OCI-LY1 (cell line): ENCODE data around the gene MEPCE.

ENCODE experiments used
- H2AFZ ChIP-seq: fragments of 200-600 bp; sonication (generic), shearing (Covaris generic); 2 replicates; pipeline ENCODE4 v1.6.0; 2014; ENCODE audit warnings: antibody characterized with exemption, mild to moderate bottlenecking, low read length
- H3F3A ChIP-seq: fragments of 200-600 bp; sonication (generic), shearing (Covaris generic); 2 replicates; pipeline ENCODE4 v1.6.0; 2014; ENCODE audit warnings: mild to moderate bottlenecking, antibody characterized with exemption, low read length, moderate library complexity; ENCODE audit not compliant: insufficient read depth
- H3K27ac ChIP-seq: fragments of 200-600 bp; sonication (generic); 2 replicates; pipeline ENCODE4 v1.5.1; 2014; ENCODE audit warnings: low read length, mixed run types, mild to moderate bottlenecking, low read depth; ENCODE audit not compliant: poor library complexity, severe bottlenecking
- H3K27me3 ChIP-seq: fragments of 200-600 bp; sonication (generic); 2 replicates; pipeline ENCODE4 v1.6.0; 2014; ENCODE audit warnings: antibody characterized with exemption, mild to moderate bottlenecking, low read length, moderate library complexity; ENCODE audit not compliant: insufficient read depth
- H3K36me3 ChIP-seq: fragments of 200-600 bp; sonication (generic); 2 replicates; pipeline ENCODE4 v1.6.1; 2014; ENCODE audit warnings: mild to moderate bottlenecking, antibody characterized with exemption, low read length, moderate library complexity, mixed read lengths; ENCODE audit not compliant: insufficient read depth
- H3K4me1 ChIP-seq: fragments of 200-600 bp; sonication (generic); 2 replicates; pipeline ENCODE4 v1.5.1; 2014; ENCODE audit warnings: mild to moderate bottlenecking, low read length, moderate library complexity; ENCODE audit not compliant: insufficient read depth, severe bottlenecking
- H3K4me2 ChIP-seq: fragments of 200-600 bp; sonication (generic), shearing (Covaris generic); 2 replicates; pipeline ENCODE4 v1.6.1; 2014; ENCODE audit warnings: low read length
- H3K4me3 ChIP-seq: fragments of 200-600 bp; sonication (generic); 2 replicates; pipeline ENCODE4 v1.5.1; 2014; ENCODE audit warnings: low read length, low read depth, mild to moderate bottlenecking, mixed read lengths; ENCODE audit not compliant: poor library complexity, severe bottlenecking
- H3K79me2 ChIP-seq: fragments of 200-600 bp; shearing (Covaris generic); 2 replicates; pipeline ENCODE4 v1.6.1; 2016; ENCODE audit warnings: mixed run types, low read length, mixed read lengths; ENCODE audit not compliant: insufficient read depth
- H3K9ac ChIP-seq: fragments of 200-600 bp; sonication (generic), shearing (Covaris generic); 2 replicates; pipeline ENCODE4 v1.6.1; 2014; ENCODE audit warnings: mild to moderate bottlenecking, low read length, mixed read lengths
- H3K9me2 ChIP-seq: fragments of 200-600 bp; sonication (generic), shearing (Covaris generic); 2 replicates; pipeline ENCODE4 v1.6.1; 2014; ENCODE audit warnings: low read depth, mild to moderate bottlenecking, low read length, mixed read lengths
- H3K9me3 ChIP-seq: fragments of 200-600 bp; shearing (Covaris generic); 2 replicates; pipeline ENCODE4 v1.6.1; 2014; ENCODE audit warnings: low read length, mixed read lengths
- H4K20me1 ChIP-seq: fragments of 200-600 bp; sonication (generic), shearing (Covaris generic); 2 replicates; pipeline ENCODE4 v1.6.0; 2016; ENCODE audit warnings: mild to moderate bottlenecking, low read length; ENCODE audit not compliant: insufficient read depth
- EZH2 ChIP-seq: fragments of 200-600 bp; sonication (generic), shearing (Covaris generic); IDR thresholded peaks from 2 replicates; pipeline ENCODE4 v1.8.0; 2017; ENCODE audit warnings: borderline replicate concordance, mixed run types, mild to moderate bottlenecking, antibody characterized with exemption, low read length, moderate library complexity, mixed read lengths
- TF ChIP-seq, protein P1 (sequence below): fragments of 200-600 bp; sonication (generic), shearing (Covaris generic); IDR thresholded peaks from 2 replicates; pipeline ENCODE4 v1.5.1; 2017; ENCODE audit warnings: mild to moderate bottlenecking, antibody characterized with exemption, low read length, moderate library complexity, mixed read lengths

The MEPCE gene

DNA sequence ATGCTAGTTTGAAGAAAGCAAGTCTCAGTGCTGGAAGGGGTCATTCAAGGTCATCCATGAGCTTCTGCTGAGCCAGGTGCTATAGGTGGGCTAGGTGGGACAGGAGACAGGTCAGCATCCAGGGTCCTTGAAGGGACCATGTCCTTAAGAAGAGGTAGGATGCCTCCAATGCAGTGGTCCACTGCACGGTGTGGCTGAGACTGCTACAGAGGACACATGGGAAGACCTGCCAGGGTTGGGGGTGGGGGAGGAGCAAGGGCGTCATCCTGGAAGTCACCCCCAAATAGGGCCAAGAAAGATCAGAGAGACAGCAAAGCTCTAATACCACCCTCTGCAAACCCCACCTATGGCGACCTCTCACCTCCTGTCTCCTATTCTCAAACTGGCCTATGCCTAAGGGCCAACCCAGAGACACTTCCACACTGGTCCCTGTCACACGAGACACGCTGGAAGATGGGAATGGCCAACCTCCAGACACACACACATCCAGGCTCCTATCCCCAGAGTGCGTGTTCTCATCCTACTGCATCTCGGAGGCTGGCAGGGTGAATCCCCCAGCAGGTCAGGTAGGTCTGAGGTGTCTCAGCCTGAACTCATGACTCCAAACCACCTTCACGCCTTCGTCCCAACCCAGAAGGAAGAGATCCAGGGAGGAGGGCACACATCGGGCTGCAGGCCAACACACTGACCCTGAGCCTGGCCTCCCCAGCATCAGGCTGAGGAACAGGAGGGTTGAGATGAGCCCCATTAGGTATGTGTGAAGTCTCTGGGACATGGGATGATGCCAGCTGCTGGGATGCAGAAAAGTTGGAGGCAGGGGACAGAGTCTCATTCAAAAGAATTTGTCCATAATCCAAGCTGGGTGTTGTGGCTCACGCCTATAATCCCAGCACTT lies 12.3 kb downstream of the MEPCE start:
- H3K27ac ChIP-seq: no peak overlapping the region
- H3K27me3 ChIP-seq: no peaks in the 10 kb centered on the region
- peaks cover 3% of the 10 kb centered on the region for H3K4me1 ChIP-seq
- H3K36me3 ChIP-seq: no peaks in the 10 kb centered on the region
- H2AFZ ChIP-seq: no peak overlapping the region
- no peak overlapping the region for H3K4me3 ChIP-seq
- H3K9ac ChIP-seq: no peak overlapping the region
- H3F3A ChIP-seq: no peaks in the 10 kb centered on the region
- no peaks in the 10 kb centered on the region for H3K9me2 ChIP-seq
- no peak overlapping the region for H3K4me2 ChIP-seq
- H4K20me1 ChIP-seq: no peaks in the 10 kb centered on the region
- H3K9me3 ChIP-seq: no peaks in the 10 kb centered on the region
- TF ChIP-seq, protein P1, sequence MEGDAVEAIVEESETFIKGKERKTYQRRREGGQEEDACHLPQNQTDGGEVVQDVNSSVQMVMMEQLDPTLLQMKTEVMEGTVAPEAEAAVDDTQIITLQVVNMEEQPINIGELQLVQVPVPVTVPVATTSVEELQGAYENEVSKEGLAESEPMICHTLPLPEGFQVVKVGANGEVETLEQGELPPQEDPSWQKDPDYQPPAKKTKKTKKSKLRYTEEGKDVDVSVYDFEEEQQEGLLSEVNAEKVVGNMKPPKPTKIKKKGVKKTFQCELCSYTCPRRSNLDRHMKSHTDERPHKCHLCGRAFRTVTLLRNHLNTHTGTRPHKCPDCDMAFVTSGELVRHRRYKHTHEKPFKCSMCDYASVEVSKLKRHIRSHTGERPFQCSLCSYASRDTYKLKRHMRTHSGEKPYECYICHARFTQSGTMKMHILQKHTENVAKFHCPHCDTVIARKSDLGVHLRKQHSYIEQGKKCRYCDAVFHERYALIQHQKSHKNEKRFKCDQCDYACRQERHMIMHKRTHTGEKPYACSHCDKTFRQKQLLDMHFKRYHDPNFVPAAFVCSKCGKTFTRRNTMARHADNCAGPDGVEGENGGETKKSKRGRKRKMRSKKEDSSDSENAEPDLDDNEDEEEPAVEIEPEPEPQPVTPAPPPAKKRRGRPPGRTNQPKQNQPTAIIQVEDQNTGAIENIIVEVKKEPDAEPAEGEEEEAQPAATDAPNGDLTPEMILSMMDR: no peak
- TF ChIP-seq EZH2: no peak
- no peaks in the 10 kb centered on the region for H3K79me2 ChIP-seq

DNA sequence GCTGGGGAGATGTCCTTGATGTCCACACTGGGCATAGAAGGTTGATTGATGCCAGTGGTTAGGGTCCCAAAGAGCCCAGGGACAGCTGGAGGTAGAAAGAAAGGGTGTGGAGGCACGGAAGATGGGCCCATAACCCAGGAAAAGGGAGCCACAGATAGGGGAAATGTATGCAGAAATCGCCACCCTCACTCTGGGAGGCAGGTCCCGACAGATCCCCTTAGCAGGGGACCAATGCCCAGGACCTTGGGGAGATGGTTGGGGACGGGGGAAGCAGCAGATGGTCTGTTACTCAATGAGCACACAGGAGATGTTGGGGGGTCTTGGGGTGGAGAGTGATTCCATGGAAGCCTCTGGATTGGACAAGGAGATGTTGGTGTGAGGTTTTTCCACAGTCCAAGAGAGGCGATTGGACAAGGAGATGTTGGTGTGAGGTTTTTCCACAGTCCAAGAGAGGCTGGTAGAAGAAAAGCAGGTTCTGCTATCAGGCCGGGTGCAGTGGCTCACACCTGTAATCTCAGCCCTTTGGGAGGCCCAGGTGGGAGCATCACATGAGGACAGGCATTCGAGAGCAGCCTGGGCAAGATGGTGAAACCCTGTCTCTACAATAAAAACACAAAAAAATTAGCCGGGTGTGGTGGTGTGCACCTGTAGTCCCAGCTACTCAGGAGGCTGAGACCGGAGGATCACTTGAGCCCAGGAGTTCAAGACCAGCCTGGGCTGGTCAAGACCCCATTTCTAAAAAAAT lies 13.6 kb downstream of the MEPCE start:
- Histone ChIP-seq H3K9me3 (no peaks in the 10 kb centered on the region), H3K79me2 (no peaks in the 10 kb centered on the region), H3K27ac (no peak overlapping the region), H3K4me1 (no peaks in the 10 kb centered on the region), H3F3A (no peaks in the 10 kb centered on the region), H3K4me2 (no peak overlapping the region), H3K27me3 (no peaks in the 10 kb centered on the region), H3K4me3 (no peak overlapping the region), H3K9me2 (no peaks in the 10 kb centered on the region), H2AFZ (no peak overlapping the region), H3K9ac (no peak overlapping the region), H4K20me1 (no peaks in the 10 kb centered on the region), H3K36me3 (no peaks in the 10 kb centered on the region)
- TF ChIP-seq EZH2: no peak
- TF ChIP-seq, protein P1: no peak

DNA sequence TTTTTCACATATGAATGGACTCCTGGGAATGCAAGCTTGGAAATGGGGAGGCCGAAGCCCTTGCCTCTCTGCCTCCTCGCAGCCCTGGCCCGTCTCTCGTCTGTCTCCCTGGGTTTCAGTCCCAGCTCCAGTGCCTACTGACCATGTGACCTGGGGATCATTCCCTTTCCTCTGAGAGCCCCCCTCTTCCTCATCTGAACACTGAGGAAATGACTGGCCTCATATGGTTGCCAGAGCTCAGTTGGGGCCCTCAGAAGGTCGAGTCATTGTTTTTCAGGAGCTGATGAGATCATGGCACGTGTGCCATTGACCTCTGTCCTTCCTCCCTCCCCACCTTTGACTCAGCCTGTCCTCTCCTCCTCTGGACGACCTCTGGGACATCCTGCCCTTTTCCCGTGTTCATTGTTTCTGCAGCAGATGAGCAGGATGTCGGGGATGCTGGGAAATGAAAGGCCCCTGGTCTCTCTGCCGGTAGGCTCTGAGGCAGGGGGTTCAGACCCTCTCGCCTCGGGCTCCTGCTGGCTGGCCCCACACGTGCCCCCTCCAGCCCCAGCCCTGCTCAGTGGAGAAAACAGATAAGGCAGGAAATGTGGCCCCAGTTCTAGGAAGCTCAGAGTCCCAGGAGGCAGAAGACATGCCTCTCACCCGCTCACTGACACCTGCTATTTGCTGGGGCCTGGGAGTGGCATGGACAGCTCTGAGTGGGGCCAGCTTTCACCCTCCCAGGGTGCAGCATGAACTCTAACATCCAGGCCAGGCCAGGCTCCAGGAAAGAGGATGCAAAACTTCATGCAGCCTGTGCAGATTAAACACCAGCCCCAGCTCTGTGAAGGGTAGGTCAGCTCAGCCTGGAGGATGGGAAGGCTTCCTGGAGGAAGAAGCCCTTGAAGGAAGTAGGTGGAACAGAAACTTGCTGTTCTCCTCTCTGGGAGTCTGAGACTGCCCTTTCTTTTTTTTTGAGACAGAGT lies 15.0 kb downstream of the MEPCE start:
- no peak overlapping the region for H3K27ac ChIP-seq
- no peaks in the 10 kb centered on the region for H4K20me1 ChIP-seq
- H3K9me2 ChIP-seq: no peaks in the 10 kb centered on the region
- no peaks in the 10 kb centered on the region for H3K79me2 ChIP-seq
- no peak for TF ChIP-seq EZH2
- no peaks in the 10 kb centered on the region for H3F3A ChIP-seq
- H2AFZ ChIP-seq: no peak overlapping the region
- H3K27me3 ChIP-seq: no peaks in the 10 kb centered on the region
- no peak overlapping the region for H3K4me3 ChIP-seq
- H3K9ac ChIP-seq: no peak overlapping the region
- peaks cover under 1% of the 10 kb centered on the region for H3K4me1 ChIP-seq
- no peaks in the 10 kb centered on the region for H3K9me3 ChIP-seq
- H3K36me3 ChIP-seq: no peaks in the 10 kb centered on the region
- H3K4me2 ChIP-seq: no peak overlapping the region
